GM18951 (cell line): Measurements from ENCODE around the gene C2.
"Not testable (repeated sequence)": the region's sequence is repeated elsewhere in the genome, so short reads cannot be mapped to it uniquely, and the experiment has no call there.

Source experiments
- POLR2A ChIP-seq: IDR thresholded peaks from 4 replicates; pipeline ENCODE4 v1.6.1; 2011; ENCODE audit warnings: mild to moderate bottlenecking; ENCODE audit not compliant: insufficient read length, insufficient read depth; ENCODE audit errors: extremely low read depth
- in situ Hi-C: fragments of 300-500 bp; cut with MboI; formaldehyde crosslinking; loops from one replicate; pipeline ENCODE4 v1.12.0; 2022; ENCODE audit warnings: low sequenced_read_pairs, mixed read lengths, inconsistent platforms; ENCODE audit not compliant: unreplicated experiment

Gene C2

DNA sequence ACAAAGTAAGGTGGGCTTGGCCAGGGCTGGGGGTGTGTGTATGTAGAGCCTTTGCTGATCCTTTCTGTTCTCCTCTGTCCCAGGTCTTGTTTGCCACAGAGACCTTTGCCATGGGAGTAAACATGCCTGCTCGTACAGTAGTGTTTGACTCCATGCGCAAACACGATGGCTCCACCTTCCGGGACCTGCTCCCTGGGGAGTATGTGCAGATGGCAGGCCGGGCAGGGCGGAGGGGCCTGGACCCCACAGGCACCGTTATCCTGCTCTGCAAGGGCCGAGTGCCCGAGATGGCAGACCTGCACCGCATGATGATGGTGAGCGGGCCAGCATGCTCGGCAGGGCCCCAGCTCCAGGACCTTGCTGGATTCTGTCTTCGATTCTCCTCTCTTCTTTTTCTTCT, 38.2 kb downstream of the C2 start:
- in situ Hi-C loops, result no loop called here
- no peak for TF ChIP-seq POLR2A

DNA sequence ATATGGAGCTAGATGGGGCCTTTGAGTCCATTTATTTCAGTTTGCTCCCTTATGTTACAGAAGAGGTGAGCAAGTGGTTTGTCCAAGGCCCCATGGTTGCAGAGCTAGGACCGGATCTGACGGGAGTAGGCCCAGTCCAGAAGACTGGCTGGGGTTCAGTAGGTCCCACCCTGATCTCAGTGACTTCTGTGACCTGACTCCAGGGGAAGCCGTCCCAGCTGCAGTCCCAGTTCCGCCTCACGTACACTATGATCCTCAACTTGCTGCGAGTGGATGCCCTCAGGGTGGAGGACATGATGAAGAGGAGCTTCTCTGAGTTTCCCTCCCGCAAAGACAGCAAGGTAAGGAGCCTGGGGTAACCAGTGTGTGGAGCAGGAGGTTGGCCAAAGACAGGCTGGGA, 39.0 kb downstream of the C2 start:
- TF ChIP-seq POLR2A, result no peak
- in situ Hi-C loops, result no loop called here

DNA sequence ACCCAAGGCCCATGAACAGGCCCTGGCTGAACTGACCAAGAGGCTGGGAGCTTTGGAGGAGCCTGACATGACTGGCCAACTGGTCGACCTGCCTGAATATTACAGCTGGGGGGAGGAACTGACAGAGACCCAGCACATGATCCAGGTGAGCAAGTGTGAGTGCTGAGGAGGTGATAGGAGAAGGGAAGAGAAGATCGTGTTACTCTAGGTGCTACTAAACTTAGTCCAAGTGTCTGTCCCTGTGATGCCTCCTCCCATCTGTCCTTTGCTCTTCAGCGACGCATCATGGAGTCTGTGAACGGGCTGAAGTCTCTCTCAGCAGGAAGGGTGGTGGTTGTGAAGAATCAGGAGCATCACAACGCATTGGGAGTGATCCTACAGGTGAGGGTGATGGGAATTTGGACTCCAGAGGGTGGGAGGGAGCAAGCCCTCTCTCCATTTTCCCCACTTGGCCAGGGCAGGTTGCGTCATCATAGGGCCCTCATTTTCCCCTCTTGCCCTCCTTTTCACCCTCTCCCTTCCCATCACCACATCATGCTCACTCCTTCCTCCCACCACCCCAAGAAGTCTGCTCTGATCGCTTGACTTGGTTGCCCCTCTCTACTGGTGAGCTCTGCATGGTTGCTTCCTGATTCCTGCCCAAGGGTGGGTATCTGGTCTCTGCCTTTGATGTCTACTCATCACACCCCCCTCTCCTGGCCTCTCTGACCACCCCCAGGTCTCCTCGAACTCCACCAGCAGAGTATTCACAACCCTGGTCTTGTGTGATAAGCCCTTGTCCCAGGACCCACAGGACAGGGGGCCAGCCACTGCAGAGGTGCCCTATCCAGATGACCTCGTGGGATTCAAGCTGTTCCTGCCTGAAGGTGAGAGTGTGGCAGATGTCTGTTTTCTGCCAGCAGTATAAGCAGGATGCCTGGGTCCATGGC, 39.7 kb downstream of the C2 start:
- no peak for TF ChIP-seq POLR2A
- in situ Hi-C loops, result no loop called here

DNA sequence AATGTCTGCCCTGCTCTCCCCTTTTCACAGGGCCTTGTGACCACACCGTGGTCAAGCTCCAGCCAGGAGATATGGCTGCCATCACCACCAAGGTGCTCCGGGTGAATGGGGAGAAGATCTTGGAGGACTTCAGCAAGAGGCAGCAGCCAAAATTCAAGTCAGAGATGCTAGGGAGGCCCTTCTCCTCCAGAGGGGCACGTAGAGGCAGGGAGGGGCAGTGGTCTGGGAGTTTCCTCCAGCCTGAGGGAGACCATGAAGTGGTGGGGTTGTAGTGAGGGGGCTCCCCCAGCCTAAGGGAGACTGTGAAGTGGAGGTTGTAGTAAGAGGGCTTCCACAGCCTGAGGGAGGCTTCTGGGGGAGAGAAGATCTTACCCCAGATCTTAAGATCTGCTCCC, 40.4 kb downstream of the C2 start:
- in situ Hi-C loops, result no loop called here
- no peak for TF ChIP-seq POLR2A

DNA sequence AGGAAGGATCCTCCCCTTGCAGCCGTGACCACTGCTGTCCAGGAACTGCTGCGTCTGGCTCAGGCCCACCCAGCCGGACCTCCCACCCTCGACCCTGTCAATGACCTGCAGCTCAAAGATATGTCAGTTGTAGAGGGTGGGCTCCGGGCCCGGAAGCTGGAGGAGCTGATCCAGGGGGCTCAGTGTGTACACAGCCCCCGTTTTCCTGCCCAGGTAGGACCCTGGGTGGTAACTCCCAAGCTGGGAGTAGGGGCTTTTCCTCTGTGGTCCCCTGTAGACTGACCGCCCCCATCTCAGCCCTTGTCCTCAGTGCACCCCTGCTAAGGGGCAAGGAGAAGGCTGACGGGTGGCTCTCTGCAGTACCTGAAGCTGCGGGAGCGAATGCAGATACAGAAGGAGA, 40.8 kb downstream of the C2 start:
- TF ChIP-seq POLR2A, result no peak
- in situ Hi-C loops, result no loop called here

DNA sequence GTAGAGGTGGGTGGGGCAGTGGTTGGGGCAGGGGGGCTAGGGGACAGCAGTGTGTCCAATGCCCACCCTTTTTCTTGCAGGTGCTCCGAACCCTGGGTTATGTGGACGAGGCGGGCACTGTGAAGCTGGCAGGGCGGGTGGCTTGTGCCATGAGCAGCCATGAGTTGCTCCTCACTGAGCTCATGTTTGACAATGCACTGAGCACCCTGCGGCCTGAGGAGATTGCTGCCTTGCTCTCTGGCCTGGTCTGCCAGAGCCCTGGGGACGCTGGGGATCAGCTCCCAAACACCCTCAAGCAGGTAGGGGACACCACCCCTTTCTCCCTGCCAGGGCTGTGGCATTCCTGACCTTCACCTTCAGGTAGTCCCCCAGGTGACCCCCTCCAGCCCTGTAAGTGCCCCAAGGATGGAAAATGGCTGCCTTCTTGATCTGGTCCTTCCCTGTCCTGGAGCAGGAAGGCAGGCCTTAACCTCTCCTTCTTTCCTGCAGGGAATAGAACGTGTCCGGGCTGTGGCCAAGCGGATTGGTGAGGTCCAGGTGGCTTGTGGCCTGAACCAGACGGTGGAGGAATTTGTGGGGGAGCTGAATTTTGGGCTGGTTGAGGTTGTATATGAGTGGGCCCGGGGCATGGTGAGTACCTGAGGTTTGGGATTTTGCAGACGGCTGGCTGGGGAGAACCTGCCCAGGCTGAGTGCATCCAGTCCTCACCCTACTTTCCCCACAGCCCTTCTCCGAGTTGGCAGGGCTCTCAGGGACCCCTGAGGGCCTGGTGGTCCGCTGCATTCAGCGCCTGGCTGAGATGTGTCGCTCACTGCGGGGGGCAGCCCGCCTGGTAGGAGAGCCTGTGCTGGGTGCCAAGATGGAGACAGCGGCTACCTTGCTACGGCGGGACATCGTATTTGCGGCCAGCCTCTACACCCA, 41.5 kb downstream of the C2 start:
- in situ Hi-C loops, result no loop called here
- TF ChIP-seq POLR2A, result no peak

DNA sequence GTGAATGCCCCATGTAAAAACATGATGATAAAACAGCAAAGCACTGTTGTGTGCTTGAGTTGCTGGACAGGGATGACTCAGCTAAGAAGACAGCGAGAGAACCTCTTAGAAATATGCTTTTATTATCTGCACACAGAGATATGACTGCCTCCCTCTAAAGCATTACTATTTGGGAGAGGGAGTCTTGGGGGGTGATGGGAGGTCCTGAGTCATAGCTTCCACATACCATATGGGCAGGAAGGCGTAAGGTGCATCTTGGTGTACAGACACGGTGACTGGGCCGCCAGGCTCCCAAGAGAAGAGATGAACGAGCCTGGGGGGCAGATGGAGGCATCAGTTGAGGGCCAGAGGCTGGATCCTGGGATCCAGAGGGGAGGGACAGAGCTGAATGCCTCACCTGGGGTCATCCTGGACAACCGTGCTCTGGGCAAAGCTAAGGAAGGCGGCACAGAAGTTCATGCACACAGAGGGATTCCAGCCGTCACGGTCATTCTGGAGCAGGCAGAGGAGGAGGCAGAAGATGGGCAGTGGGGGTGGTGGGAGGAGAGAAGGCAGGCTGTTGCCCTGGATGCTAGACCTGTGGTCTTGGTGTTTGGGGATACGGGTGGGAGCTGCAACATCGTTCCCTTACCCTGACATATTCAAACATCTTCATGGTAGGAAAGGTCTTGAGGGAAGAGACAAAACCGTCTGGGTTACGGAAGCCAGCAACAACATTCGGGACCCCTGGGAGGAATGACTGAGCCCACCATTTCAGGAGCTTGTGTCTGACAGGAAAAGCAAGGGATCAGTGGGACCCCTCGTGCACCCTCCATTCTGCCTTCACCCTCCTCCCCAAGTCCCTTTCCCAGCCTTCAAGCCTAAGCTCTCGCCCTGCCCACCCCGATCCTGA, 42.4 kb downstream of the C2 start:
- peak; percentile 4 for TF ChIP-seq POLR2A

DNA sequence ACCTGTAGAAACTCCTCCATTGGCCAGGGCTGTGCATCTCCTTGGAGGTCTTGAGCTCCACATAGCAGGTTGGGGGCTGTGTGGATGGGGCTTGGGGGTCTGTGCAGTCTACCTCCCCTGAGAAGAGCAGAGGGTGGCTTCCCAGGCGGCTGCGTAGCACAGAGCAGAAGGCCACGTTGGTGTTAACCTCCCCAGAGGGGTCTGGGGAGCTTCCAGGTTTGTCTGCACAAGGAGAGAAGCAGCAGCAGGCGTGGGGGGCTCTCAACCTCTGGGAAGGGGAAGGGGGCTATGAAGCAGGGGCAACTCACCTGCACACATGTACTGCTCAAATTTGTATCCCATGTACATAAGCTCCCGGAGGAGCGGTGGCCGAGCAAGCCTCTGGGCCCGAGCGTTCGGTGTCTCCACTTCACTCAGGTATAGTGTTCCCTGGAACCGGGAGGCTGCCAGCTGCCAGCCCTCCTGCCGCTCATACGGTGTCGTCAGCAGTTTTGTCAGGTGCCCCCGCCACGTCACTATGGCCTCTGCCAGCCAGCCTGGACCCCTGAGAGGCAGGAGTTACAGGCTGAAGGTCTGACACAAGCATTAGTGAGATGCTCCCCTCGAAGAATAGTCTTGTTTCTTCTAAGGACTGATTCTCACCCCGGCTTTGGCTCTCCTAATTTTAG, 43.2 kb downstream of the C2 start:
- in situ Hi-C loops, result no loop called here
- no peak for TF ChIP-seq POLR2A

More for the DNA sequence above, 42.4 kb downstream of the C2 start:
- in situ Hi-C loops, result no loop called here

DNA sequence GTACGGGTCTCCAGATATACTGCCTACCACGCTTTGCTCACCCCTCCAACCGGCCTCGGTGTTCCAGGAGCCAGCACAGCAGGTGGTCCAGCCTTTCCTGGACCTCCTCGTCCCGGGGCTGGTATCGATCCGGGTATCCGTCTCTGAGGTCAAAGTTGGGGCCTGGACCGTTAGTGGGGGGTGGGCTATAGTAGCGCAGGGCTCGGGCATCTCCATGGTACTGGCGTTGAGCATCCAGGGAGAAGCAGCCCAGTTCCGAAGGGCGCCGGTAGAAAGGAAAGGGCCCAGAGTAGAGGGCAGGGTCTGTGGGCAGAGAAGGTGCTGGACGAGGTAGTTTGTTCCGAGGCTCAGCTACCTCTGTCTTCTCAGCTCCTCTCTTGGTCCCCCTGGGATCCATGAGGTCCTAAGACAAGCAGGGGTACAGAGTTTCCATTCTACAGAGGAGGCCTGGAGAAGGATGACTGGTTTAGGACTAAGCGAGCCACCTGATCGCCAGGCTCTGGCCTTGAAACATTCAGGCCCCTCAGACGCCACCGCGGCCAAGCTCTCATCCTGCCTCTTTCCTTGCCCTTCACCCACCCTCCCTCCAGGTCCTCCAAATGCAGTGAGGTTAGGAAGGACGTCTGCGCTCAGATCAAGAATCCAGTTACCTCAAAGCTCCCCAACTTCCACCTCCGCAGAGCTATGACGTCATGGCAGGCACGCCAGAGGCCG, 43.9 kb downstream of the C2 start:
- in situ Hi-C loops, result no loop called here
- no peak for TF ChIP-seq POLR2A

DNA sequence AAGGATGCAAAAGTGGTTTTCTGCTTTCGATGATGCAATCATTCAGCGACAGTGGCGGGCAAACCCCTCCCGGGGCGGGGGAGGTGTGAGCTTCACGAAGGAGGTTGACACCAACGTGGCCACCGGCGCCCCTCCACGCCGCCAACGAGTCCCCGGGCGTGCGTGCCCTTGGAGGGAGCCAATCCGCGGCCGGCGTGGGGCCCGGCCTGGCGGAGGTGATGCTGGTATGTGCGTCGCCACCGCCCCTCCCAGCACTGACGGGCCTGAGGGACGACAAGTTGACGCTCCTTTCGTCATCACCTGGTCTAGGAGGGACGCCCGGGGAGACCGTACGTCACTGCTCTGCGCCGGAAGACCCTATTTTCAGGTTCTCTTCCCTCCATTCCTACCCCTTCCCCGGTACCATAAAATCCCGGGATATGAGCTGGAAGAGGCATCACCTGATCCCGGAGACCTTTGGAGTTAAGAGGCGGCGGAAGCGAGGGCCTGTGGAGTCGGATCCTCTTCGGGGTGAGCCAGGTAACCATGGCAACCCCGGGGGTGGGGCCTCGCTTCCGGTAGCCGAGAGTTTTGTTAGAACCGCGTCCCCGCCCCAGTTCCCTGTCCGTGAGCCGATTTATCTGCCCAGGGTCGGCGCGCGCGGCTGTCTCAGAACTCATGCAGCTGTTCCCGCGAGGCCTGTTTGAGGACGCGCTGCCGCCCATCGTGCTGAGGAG, 44.6 kb downstream of the C2 start, which contains the start of gene DXO:
Gene DXO (minus strand): TSS at position 146 of the 716 bp plus-strand sequence. CDS start 463 bp downstream, outside the sequence.
- in situ Hi-C loops, result no loop called here
- TF ChIP-seq POLR2A, result peak; percentile 62

DNA sequence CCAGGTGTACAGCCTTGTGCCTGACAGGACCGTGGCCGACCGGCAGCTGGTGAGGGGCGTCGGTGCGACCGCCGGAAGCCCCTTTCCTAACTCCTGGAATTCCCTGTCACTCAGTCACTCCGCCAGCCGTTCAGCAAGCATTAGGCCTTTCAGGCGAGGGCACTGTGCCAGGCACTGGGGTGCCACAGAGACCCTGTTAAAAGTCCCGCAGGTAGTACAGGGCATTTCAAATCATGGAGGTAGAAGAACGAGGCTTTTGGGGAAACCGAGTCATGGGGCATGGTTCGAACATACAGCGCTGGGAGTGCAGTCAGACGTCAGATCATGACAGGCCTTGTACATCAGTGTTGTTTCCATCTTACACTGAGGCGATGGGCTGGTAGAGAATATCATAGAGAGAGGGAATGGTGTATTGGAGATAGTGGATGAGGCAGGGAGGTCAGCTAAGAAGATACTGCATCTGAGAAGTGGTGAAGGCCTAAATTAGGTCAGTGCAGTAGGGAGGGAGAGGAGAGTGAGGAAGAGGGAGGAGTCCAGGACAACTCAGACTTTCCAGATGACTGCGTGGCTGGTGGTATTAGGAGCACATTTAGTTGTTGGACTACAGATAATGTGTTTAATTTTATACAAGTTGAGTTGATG, 45.3 kb downstream of the C2 start:
- in situ Hi-C loops, result no loop called here

DNA sequence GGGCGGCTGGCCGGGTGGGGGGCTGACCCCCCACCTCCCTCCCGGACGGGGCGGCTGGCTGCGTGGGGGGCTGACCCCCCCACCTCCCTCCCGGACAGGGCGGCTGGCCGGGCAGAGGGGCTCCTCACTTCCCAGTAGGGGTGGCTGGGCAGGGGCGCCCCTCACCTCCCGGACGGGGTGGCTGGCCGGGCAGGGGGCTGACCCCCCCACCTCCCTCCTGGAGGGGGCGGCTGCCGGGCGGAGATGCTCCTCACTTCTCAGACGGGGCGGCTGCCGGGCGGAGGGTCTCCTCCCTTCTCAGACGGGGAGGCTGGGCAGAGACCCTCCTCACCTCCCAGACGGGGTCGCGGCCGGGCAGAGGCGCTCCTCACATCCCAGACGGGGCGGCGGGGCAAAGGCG, 48.5 kb downstream of the C2 start:
- in situ Hi-C loops, result not testable (repeated sequence)

More for the DNA sequence above, 45.3 kb downstream of the C2 start:
- no peak for TF ChIP-seq POLR2A
